HUDEP-2 (cell line): ENCODE results near the gene DLX2.

Experiments
- DNase-seq, 76 experiments: peaks; one replicate each; lab custom pipeline; 2025; ENCODE audit not compliant: unreplicated experiment in 76 of 76; lab: John Stamatoyannopoulos, UW

Gene DLX2

GRCh38 chr2:172108587-172108930, 5.9 kb upstream of the DLX2 start:
- no peak for DNase-seq

GRCh38 chr2:172107690-172108586, 5.2 kb upstream of the DLX2 start:
- no peak for DNase-seq

DNA sequence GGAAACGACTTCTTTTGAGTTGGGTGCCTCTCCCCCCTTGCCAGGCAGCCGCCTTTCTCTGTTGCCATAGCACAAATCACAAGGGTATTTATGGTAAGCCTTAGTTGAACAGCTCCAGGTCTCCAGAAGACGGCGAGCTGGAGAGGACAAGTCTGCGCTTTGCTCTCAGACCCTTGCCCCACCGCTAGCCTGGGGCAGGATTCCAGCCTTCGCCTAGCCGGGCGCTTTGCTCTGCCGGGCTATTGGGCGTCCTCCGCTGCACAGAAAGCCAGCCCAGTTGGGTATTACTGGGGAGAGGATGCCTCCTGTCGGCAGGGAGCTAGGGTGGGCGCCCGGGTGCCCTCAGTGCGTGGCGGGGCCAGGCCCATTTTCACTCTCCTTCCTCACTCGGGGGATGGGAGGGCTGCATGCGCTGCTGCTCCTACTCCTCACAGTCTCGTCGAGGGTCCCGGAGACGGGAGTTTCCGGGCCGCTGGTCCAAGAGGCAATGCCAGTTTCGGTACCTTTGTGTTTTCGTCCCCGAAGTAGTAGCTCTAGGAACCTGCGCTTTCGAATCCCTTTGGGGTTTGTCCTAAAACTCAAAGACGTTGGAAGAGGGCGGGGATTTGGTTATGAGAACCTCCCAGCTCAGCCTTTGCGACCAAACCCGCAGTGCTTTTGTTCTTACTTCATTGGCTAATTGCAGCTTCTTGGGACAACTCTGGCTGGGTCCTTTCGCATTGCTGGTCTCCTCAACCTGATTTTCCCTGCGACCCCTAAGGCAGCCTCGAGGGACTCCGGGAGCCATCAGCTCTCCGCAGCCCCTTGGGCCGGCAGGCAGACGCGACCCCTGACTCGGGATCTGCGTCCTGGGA, 3.6 kb upstream of the DLX2 start:
- peak in 53 of 76 experiments; percentile 14 to 67 (median 42) for DNase-seq

- DNase-seq: peak in 1 of 76 experiments; percentile 49
Observed at GRCh38 chr2:172105471-172106107, 2.9 kb upstream of the DLX2 start.

DNA sequence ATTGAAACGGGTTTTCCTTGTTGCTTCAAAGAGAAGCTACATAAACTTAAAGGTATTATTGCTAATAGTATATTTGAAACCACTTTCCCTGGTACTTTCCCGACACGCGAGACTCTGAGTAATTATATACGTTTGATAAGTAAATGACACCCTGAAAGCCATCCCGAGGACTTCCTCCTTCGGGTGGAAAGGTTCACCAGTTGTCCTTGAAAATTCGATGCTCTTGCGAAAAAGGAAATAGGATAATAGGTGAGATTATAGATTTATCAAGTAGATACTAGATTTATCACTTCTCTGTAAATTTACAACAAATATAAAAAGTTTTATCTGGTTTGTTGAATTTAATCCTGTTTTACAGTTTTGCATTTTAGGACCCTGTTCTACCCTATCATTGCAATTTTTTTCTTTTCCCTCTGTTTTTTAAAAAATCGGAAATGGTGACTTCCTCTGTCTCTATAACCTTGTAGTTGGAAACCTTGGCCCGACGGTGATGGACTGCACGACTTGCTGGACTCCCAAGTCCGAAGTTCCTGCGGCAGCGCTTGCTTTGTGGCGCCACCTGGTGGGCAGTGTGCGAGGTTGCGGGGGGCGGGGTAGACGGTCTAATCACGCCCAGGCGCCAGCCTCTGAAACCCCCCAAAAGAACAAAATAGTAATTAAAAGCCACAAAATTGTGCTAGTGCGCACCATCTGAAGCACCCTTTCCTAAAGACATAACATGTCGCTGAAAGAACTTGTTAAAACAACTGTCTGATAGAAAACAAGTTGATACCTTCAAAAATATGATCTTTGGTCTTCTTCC, 972 bp upstream of the DLX2 start:
- DNase-seq: peak in 69 of 76 experiments; percentile 3 to 85 (median 61)

- DNase-seq: no peak
Observed at GRCh38 chr2:172101821-172102390, 794 bp downstream of the DLX2 start.

DNA sequence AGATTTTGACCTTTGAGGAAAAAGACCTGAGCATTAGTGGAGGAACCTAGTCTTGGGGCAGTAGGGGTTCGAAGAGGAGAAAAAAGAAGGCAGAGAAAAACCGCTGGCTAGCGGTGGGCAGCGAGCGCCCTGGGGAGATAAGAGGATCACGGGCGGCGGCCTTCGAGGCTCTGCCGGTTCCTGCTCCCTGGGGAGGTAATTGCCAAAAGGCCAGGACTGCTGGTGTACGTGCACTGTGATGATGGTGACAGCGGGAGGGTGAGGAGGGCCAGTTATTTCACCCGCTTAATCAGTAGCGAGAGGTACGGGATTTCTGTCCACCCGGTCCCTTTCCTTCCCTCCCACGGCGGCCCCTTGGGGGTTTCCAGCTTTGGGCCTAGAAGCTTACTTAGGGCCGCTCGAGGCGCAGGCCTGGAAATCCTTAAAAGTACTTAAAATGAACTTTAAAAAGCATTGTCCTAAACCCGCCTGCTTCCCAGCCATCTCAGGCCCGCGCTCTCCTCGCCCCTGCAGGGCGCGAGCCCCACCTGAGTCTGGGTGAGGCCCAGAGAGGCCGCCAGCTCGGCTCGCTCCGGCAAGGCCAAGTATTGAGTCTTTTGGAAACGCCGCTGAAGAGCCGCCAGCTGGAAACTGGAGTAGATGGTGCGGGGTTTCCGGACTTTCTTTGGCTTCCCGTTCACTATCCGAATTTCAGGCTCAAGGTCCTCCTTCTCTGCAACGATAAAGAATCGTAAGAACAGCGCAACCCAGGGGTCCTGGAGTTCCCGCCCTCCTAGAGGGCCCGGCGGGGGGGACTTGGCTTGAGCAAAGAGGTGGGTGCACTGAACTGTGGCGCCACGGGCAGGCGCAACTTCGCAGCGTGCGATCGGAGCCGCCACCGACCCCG, 1.5 kb downstream of the DLX2 start:
- DNase-seq: peak in 4 of 76 experiments; percentile 5 to 17 (median 12)

- peak in 1 of 76 experiments; percentile 12 for DNase-seq
Observed at GRCh38 chr2:172100080-172100934, 2.4 kb downstream of the DLX2 start.

- no peak for DNase-seq
Observed at GRCh38 chr2:172099472-172100079, 3.1 kb downstream of the DLX2 start.

DNA sequence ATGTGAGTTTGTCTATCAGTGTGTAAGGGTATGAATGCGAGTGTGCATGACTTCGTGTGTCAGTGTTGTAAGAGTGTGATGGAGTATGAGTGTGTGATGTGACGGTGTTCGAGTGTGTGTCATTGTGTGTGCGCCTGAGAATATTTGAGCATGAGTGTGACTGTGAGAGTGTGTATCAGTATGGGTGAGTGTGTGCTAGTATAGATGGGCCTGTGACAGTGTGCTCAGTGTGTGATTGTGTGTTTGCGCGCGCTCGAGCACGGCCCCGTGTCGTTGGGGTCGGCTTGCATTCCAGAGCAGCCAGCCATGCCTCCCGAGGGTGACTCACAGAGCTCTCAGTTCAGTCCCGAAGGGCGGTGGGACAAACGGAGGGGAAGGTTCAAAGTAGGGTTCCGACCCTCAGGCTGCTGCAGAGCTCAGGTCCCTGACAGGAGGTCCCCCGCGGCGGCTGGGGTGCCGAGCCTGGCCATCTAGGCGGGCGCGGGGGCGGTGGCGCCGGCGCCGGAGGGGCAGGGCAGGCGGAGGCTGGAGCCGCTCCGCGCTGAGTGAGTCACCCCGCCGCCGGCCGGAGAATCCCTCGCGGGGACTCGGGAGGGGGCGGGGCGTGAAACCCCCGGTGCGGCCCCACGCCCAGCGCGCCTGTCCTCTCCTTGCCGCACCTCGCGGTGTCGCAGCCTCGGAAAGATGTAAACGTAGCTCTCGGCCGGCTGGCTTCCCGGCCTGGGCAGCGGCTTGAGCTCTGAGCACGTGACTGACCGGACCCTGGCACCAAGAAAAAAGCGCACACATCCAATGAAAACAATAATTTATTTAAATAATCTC, 3.8 kb downstream of the DLX2 start:
- DNase-seq: peak in 18 of 76 experiments; percentile 7 to 50 (median 24)

DNA sequence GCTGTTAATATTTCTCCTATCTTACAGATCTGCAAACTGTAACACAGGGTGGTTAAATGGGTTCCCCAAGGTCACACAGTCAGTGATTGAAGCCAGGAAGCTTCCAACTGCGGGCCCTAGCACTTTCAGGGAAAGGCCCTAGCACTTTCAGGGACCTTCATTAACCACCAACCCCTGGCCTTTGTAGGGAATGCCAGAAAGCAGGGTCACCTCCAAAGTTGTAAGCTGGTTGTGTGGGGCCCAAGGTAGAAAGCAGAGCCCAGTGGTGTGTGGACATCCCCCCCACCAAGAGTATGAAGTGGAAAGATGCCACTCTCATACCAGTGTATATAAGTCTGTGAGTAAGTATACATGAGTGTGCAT, 4.4 kb downstream of the DLX2 start:
- DNase-seq: no peak

DNA sequence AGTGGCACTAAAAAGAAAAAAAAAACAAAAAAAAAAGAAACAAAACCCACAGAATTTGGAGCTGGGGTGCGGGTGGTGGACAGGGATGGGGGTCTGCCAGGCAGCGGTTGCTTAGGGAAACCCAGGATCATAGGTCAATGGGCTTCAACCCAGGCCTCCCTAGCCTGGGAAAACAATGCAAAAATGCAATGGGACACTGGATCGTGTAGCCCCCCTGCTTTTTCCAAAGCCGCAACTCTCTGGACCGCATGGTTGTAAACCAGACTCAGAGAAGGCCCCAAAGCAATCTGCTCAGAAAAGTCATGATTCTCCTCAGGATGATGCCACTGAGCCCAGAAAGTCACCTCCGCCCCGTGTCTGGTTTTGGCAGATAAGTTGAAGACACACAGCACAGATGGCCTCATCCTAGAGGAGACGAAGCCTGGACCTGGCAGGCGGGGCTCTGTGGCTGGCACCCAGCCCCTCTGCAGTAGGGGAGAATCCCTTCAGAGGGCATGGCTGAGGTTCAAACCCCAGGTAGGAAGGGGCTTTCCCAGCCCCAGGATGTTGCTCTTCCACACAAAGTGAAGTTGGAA, 5.1 kb downstream of the DLX2 start:
- peak in 74 of 76 experiments; percentile 14 to 88 (median 72) for DNase-seq

GRCh38 chr2:172096626-172097547, 5.8 kb downstream of the DLX2 start:
- DNase-seq: no peak

- no peak for DNase-seq
Observed at GRCh38 chr2:172095905-172096625, 6.6 kb downstream of the DLX2 start.
